Stomach (tissue), 9 donors: Measurements from ENCODE around the gene FGF12. TPM values are rescaled to one million over a fixed set of nuclear protein-coding genes. Genes with fewer than 3 reads are reported as not detected.

ENCODE experiments used
- DNase-seq, 2 donors: peaks; one replicate each; pipeline versions ENCODE4 v3.0.0 to v3.0.0-alpha.2; 2013 to 2019
- H3K27ac ChIP-seq, 5 donors: fragments of 200-600 bp in 4 of 5; sonication (generic) in 4 of 5; one replicate each; pipeline ENCODE4 v1.5.1; 2013 to 2019; ENCODE audit warnings: mild to moderate bottlenecking in 1 of 5, moderate library complexity in 1 of 5
- H3K27me3 ChIP-seq, 3 donors: fragments of 200-600 bp; sonication (generic); one replicate each; pipeline ENCODE4 v1.5.1; 2017 to 2019; ENCODE audit warnings: mixed run types in 1 of 3
- H3K36me3 ChIP-seq, 4 donors: fragments of 200-600 bp; sonication (generic); 1 replicate in 3 of 4; 2 replicates in 1 of 4; pipeline ENCODE4 v1.5.1; 2016 to 2019
- H3K4me1 ChIP-seq, 4 donors: fragments of 200-600 bp; sonication (generic); one replicate each; pipeline ENCODE4 v1.5.1; 2016 to 2019
- H3K4me3 ChIP-seq, 4 donors: fragments of 200-600 bp; sonication (generic) in 3 of 4; one replicate each; pipeline ENCODE4 v1.5.1; 2016 to 2019; ENCODE audit warnings: mild to moderate bottlenecking in 1 of 4
- H3K9me3 ChIP-seq, 4 donors: fragments of 200-600 bp; sonication (generic); one replicate each; pipeline ENCODE4 v1.5.1; 2016 to 2019
- CTCF ChIP-seq, 7 experiments: fragments of 450-650 bp in 4 of 7; fragments of 200-600 bp in 3 of 7; sonication (generic) in 3 of 7; IDR thresholded peaks; one replicate each; pipeline ENCODE4 v1.5.1; 2016 to 2019; ENCODE audit warnings: antibody characterized with exemption in 7 of 7, control low read depth in 2 of 7, mild to moderate bottlenecking in 1 of 7
- EP300 ChIP-seq: sonication (generic); formaldehyde crosslinking; IDR thresholded peaks from one replicate; pipeline ENCODE4 v1.6.1; 2017; ENCODE audit warnings: antibody characterized with exemption
- POLR2A ChIP-seq, 4 donors: fragments of 450-650 bp; IDR thresholded peaks; one replicate each; pipeline ENCODE4 v1.6.1; 2016; ENCODE audit warnings: antibody characterized with exemption in 4 of 4, control low read depth in 2 of 4, mild to moderate bottlenecking in 1 of 4, moderate library complexity in 1 of 4
- POLR2AphosphoS5 ChIP-seq, 3 donors: sonication (generic); formaldehyde crosslinking; IDR thresholded peaks; one replicate each; pipeline ENCODE4 v1.6.1; 2016; ENCODE audit warnings: antibody characterized with exemption in 3 of 3
- WGBS, 5 donors: extraction: QIAGEN DNeasy Blood & Tissue Kit in 3 of 5; methylation state at CpG; one replicate each; pipeline versions ENCODE4 v1.1.5 to v1.1.7; 2013 to 2018; 5-methylcytosine and 5-hydroxymethylcytosine counted together
- intact Hi-C: fragments of 100-400 bp; cut with DNase I; formaldehyde crosslinking; loops from one replicate; pipeline ENCODE4 v1.15.1; 2023; ENCODE audit warnings: low total_unique reads
- polyA plus RNA-seq, 3 donors: library from polyadenylated mRNA; stranded (reverse); fragments of 200-250 nt; gene quantifications; one replicate each; pipeline ENCODE4 v1.2.3, GENCODE V29; 2013
- total RNA-seq, 5 donors: library from RNA; depleted of rRNA; stranded (reverse); fragments of >200 nt; gene quantifications; one replicate each; pipeline versions ENCODE4 v1.1.0 to v1.2.3, GENCODE V29; 2014 to 2016
- donor health status: healthy with polysubstance abuse.
- donor health status: Bipolar disorder and iron deficiency.
- donor health status: healthy.

The FGF12 gene
- total and polyA plus RNA-seq, 8 donors: 0.45 to 5.0 (median 0.88) TPM; not detected in 1

- intact Hi-C loops: loop anchor here (5.0 kb wide), 1 partner anchor 238 kb away; no protein-coding TSS in a partner anchor
- no peak overlapping the region for H3K27ac ChIP-seq
- no peak overlapping the region for H3K4me3 ChIP-seq
- H3K36me3 ChIP-seq: no peaks in the 10 kb centered on the region
- H3K4me1 ChIP-seq: no peaks in the 10 kb centered on the region
- no peak for TF ChIP-seq POLR2AphosphoS5 (IDR thresholded peaks at IDR 0.05)
- TF ChIP-seq CTCF (IDR thresholded peaks at IDR 0.05): no peak
- no peak for TF ChIP-seq POLR2A (IDR thresholded peaks at IDR 0.05)
- TF ChIP-seq EP300: no peak
- no peaks in the 10 kb centered on the region for H3K27me3 ChIP-seq
- DNase-seq: no peak
- H3K9me3 ChIP-seq: no peaks in the 10 kb centered on the region
These were observed 162.7 kb downstream of the FGF12 start for GRCh38 chr3:192564611-192565010.

GRCh38 chr3:192563417-192563816 is 163.9 kb downstream of the FGF12 start:
- DNase-seq: no peak
- intact Hi-C loops: no loop called here
- H3K36me3 ChIP-seq: no peaks in the 10 kb centered on the region

GRCh38 chr3:192553707-192554106 is 173.6 kb downstream of the FGF12 start:
- no peaks in the 10 kb centered on the region for H3K27me3 ChIP-seq
- intact Hi-C loops: no loop called here
- no peak for DNase-seq
- no peak overlapping the region for H3K27ac ChIP-seq
- H3K36me3 ChIP-seq: no peaks in the 10 kb centered on the region
- no peak overlapping the region for H3K4me3 ChIP-seq
- WGBS, 5 donors: 73 to 80% (median 75%) methylated on average over 5 of the region's 5 CpGs
- TF ChIP-seq EP300: no peak
- no peak for TF ChIP-seq CTCF (IDR thresholded peaks at IDR 0.05)
- TF ChIP-seq POLR2A (IDR thresholded peaks at IDR 0.05): no peak
- TF ChIP-seq POLR2AphosphoS5 (IDR thresholded peaks at IDR 0.05): no peak
- H3K9me3 ChIP-seq: no peaks in the 10 kb centered on the region
- H3K4me1 ChIP-seq: no peaks in the 10 kb centered on the region

More at GRCh38 chr3:192563417-192563816, 163.9 kb downstream of the FGF12 start:
- Histone ChIP-seq H3K9me3 (no peaks in the 10 kb centered on the region), H3K27me3 (no peaks in the 10 kb centered on the region), H3K4me1 (no peaks in the 10 kb centered on the region), H3K4me3 (no peak overlapping the region), H3K27ac (no peak overlapping the region)
- TF ChIP-seq CTCF (IDR thresholded peaks at IDR 0.05): no peak
- no peak for TF ChIP-seq POLR2AphosphoS5 (IDR thresholded peaks at IDR 0.05)
- no peak for TF ChIP-seq EP300
- no peak for TF ChIP-seq POLR2A (IDR thresholded peaks at IDR 0.05)

GRCh38 chr3:192550356-192550755 is 177.0 kb downstream of the FGF12 start:
- Histone ChIP-seq H3K36me3 (no peaks in the 10 kb centered on the region), H3K27me3 (no peaks in the 10 kb centered on the region), H3K9me3 (no peaks in the 10 kb centered on the region), H3K4me3 (no peak overlapping the region), H3K4me1 (no peaks in the 10 kb centered on the region), H3K27ac (no peak overlapping the region)
- intact Hi-C loops: no loop called here
- 20 to 41% (median 28%) methylated on average over 1 of the region's 1 CpG for WGBS, 5 donors
- no peak for DNase-seq
- TF ChIP-seq EP300 (no peak), POLR2AphosphoS5 (IDR thresholded peaks at IDR 0.05) (no peak), CTCF (IDR thresholded peaks at IDR 0.05) (no peak), POLR2A (IDR thresholded peaks at IDR 0.05) (no peak)
